Measurements from ENCODE around the gene IGF2.

The IGF2 gene

GRCh38 chr11:2095198-2095520, 44.0 kb downstream of the IGF2 start (continued):
- TF ChIP-seq POU6F1 (CRISPR knock-in tag; IDR thresholded peaks at IDR 0.05; ENCODE audit: borderline replicate concordance, low read depth) (no peak), PPARA (CRISPR knock-in tag; IDR thresholded peaks at IDR 0.05; ENCODE audit: borderline replicate concordance) (no peak)

- TF ChIP-seq GLIS3 (CRISPR knock-in tag; IDR thresholded peaks at IDR 0.05) (no peak), SNAI2 (CRISPR knock-in tag; IDR thresholded peaks at IDR 0.05) (no peak), CREB5 (CRISPR knock-in tag; IDR thresholded peaks at IDR 0.05; ENCODE audit: low read depth) (no peak), ZC3H10 (CRISPR knock-in tag; IDR thresholded peaks at IDR 0.05) (no peak), ARNTL (CRISPR knock-in tag; IDR thresholded peaks at IDR 0.05; ENCODE audit: borderline replicate concordance, low read depth) (no peak), PPARA (CRISPR knock-in tag; IDR thresholded peaks at IDR 0.05; ENCODE audit: borderline replicate concordance) (no peak), ESRRG (CRISPR knock-in tag; IDR thresholded peaks at IDR 0.05) (no peak), TCF4 (CRISPR knock-in tag; IDR thresholded peaks at IDR 0.05; ENCODE audit: borderline replicate concordance) (no peak), ZFP30 (CRISPR knock-in tag; IDR thresholded peaks at IDR 0.05) (no peak), POU6F1 (CRISPR knock-in tag; IDR thresholded peaks at IDR 0.05; ENCODE audit: borderline replicate concordance, low read depth) (no peak), PATZ1 (CRISPR knock-in tag; IDR thresholded peaks at IDR 0.05; ENCODE audit: borderline replicate concordance) (no peak), RARB (CRISPR knock-in tag; IDR thresholded peaks at IDR 0.05) (no peak), CSRNP3 (CRISPR knock-in tag; IDR thresholded peaks at IDR 0.05) (no peak), ZNF565 (CRISPR knock-in tag; conservative IDR thresholded peaks at IDR 0.05; ENCODE audit: low read depth) (no peak), OSR1 (CRISPR knock-in tag; IDR thresholded peaks at IDR 0.05) (no peak), CSDC2 (CRISPR knock-in tag; IDR thresholded peaks at IDR 0.05) (no peak), TSHZ2 (CRISPR knock-in tag; IDR thresholded peaks at IDR 0.05) (no peak), TOX (CRISPR knock-in tag; IDR thresholded peaks at IDR 0.05; ENCODE audit: borderline replicate concordance) (no peak)
- no peak for ATAC-seq
Observed at GRCh38 chr11:2094354-2095197, 44.6 kb downstream of the IGF2 start.
